NCI-H2227 (cell line): ENCODE results near the gene SLC48A1.

Experiments used
- DNase-seq: peaks from one replicate; lab custom pipeline; 2025; ENCODE audit not compliant: unreplicated experiment; lab: John Stamatoyannopoulos, UW

Gene SLC48A1

DNA sequence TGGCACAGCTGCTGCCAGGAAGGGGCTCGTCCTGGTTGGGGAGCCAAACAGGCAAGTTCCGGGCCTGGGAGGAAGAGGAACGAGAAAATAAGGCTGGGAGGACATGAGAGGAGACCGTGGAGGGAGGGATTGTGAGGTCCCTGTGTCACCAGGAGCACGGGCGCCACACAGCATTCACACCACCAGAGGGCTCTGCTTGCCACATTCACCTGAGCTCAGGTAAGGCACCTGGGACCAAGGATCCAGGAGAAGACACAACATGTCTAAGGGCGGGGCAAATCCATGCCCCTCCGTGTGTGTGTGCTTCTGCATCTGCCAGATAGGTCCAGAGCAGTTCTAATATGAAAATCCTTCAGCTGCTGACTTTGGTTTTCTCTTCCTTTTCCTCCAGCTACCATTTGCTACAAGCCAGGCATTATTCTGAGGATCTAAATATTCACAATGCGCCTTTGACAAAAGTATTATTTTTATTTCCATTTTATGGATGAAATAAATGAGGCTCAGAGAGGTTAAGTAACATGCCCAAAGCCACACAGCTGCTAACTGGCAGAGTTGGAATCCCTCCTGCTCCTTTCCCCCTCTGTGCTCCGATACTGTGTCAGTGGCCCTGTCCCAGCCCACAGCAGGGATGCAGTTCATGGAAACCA is 28.9 kb upstream of the SLC48A1 start:
- DNase-seq: no peak

- no peak for DNase-seq
Measured at GRCh38 chr12:47744778-47745436, 28.1 kb upstream of the SLC48A1 start.

DNA sequence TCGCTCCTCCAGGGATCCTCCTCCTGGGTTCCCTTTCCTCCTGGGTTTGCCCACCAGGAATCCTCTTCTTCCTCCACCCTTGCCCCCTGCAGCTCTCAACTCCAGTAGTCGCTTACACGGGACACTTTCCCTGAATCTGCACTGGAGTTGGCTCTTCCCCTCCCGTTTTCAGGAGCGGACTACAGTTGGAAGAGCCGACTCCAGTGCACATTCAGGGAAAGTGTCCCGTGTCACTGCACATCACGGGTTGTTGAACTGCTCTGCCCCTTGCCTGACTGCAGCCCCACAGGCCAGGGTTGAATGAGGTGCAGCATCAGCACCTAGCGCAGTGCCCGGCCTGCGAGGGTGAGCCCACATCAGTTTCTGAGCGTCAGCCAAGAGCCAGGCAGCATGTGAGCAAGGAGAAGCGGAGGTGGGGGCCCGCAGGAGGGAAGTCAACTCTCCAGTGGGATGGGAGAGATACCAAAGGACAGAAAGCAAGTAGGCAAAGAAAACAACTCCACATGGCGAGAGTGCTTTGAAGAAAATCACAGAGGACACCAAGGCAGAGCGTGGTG is 27.5 kb upstream of the SLC48A1 start:
- no peak for DNase-seq

- DNase-seq: no peak
Measured at GRCh38 chr12:47746073-47746472, 27.0 kb upstream of the SLC48A1 start.

GRCh38 chr12:47746523-47746922 is 26.5 kb upstream of the SLC48A1 start:
- no peak for DNase-seq

GRCh38 chr12:47747126-47747525 is 25.9 kb upstream of the SLC48A1 start:
- no peak for DNase-seq

DNA sequence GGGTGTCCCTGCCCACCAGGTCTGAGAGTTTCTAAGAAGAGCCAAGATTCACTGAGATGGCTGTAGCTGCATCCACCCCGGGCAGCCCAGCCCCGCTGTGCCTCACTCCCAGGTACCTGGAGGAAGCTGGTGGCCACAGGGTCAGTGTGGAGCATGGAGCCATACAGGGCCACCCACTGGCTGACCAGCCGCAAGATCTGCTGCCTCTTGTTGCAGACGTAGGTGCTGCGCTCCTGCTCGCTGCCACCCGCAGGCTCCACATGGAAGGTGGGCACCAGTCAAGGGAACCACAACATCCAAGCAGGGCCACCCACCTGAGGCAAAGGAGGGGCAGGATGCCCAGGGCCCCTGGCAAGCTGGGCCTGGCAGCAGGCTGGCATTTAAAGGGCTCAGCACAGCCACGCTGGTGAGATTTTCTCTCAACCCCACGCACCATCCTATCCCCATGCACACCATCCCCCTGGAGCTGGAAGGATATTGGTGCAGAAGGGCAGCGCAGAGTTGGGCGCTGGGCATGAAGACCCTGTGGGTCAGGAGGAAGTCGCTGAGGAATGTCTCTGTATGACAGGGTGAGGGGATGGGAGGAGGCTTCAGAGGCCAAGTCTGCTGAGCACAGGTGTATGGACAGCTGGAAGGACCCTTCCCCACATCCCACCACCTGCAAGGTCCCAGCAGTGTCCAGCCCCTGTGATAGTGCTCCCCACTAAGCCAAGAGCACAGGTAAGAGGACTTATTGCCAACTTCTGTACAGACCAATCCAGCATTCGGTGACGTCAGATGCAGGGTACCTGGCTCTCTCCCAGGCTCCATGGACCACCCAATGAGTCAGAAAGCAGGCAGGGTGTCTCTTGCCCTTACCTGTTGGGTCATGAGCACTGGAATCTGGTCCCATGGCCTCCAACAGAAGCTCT is 25.2 kb upstream of the SLC48A1 start:
- DNase-seq: no peak

- no peak for DNase-seq
Measured at GRCh38 chr12:47748507-47748828, 24.6 kb upstream of the SLC48A1 start.

- no peak for DNase-seq
Measured at GRCh38 chr12:47748899-47749298, 24.1 kb upstream of the SLC48A1 start.

GRCh38 chr12:47750229-47750798 is 22.7 kb upstream of the SLC48A1 start:
- no peak for DNase-seq

DNA sequence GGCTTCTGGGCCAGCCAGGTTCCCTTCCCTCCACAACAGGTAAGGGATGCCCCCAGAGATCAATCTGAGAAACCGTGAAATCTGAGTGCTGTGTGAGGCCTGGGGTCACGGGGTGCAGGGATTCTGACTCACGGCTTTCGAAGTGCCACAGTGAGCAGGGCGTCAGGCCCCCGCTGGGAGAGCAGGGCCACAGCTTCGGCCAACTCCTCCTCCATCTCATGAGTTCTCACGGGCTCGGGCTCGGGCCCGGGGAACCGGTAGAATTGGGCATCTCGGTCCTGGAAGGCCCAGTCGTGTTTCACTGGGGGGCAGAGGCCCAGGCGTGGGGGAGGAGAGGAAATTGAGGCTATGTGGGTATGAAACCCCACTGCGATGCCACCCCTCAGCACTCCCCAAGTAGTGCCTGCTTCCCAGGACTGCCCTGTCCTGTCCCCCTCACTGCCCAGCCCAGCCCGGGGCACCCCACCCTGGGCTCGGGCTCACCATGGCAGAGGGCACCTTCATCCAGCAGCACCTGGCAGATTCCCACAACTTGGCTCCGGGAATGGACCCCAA is 22.0 kb upstream of the SLC48A1 start:
- no peak for DNase-seq

DNA sequence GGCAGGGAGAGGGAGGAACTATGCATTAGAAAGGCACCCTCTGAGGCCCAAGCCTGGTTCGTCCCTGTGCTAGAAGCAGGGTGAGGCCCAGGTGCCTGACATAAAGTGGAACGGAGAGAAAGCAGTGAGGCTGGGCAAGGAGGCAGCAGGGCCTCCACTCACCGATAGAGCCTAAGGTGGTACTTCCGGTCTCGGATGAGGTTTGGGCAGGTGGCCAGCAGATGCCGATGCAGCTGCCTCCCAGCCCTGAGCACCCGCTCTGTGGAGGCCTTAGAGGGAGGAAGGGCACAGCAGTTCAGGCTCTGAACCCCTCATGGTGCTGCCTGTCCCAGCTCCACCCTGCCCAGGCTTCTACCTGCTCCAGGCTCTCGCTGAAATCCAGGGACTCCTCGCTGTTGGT is 21.5 kb upstream of the SLC48A1 start:
- no peak for DNase-seq

DNA sequence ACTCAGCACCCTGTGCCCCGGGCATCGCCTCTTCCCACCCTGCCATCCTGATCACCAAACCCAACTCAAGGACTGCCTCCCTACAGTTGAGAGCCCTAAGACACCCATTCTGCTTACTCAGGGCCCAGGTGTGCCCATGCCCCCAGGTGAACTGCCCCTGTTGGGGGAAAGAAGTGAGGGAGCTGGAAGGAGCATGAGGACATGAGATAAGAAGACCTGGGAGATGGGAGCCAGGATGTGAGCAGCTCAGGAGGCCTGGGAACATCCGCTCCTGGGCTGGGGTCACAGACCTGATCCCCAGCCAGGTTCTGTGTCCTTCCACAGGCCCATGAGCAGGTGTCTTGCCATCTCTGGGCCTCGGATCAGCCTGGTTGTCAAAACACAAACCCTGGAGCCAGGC is 20.9 kb upstream of the SLC48A1 start:
- DNase-seq: no peak

- no peak for DNase-seq
Measured at GRCh38 chr12:47752552-47752951, 20.5 kb upstream of the SLC48A1 start.

DNA sequence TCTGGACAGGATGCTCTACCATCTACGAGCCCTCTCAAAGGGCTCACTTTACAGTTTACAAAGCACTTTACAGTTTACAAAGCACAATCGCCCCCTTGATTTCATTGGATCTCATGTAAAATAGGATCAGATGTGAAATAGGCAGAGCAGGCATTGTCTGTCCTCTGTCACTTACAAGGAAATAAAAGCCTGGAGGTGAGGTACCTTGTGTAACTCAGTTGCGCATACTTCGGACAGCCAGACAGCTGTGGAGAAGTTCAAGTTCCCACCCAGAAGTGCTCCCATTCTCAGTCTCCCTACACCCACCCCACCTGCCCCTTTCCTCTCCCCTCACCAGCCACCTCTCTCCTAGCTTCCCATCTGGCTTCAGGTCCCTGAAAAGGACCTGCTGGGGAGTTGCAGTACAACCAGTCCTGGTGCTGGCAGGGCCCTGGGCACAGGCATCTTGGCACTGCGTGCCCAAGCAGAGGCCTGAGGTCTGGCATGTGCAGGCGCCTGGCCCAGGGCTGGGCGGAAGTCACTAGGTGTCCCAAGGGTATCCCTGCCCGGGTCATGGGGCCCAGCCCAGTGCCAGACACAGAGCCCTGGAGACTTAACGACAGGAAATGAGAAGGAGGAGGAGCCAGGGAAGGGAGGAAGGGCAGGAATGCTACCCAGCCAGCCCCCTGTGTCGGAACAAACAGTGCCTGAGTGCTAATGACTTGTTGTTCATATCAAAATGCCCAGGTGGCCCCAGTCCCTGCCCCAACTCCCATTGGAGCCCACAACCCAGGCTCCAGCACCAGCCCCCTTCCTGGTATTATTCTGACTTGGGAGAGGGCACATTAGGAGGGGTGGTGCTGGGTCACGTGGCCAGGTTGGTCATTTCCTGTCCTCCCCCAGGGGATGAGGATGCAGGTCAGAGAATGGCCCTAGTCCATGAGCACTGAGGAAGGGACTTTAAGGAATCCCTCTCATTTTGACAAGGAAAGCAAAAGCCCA is 19.7 kb upstream of the SLC48A1 start:
- DNase-seq: no peak

DNA sequence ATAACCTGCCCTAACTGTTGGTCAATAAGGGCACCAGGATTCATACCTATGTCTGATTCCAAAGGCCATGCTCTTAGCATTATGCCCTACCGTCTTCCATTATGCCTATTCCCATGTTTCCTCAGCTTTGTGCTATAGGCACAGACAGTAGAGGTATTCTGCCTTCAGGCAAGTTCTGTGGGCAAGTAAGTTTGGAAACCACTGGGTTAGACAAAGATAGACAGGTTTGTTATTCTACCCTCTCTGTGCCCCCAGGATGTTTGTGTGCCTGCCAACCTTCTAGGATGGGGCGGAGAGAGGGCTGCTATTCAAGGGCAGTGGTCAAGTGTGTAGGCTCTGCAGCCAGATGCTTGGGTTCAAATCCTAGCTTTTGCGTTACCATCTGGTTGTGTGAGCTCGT is 18.9 kb upstream of the SLC48A1 start:
- no peak for DNase-seq

GRCh38 chr12:47754881-47755280 is 18.2 kb upstream of the SLC48A1 start:
- no peak for DNase-seq

- peak; percentile 2 for DNase-seq
Measured at GRCh38 chr12:47755655-47756562, 17.1 kb upstream of the SLC48A1 start.

- no peak for DNase-seq
Measured at GRCh38 chr12:47757364-47757839, 15.6 kb upstream of the SLC48A1 start.
